Body of pancreas (tissue), 4 donors: ENCODE data around the gene CACNA1S. TPM values are rescaled to one million over a fixed set of nuclear protein-coding genes. Genes with fewer than 3 reads are reported as not detected.

ENCODE experiments used
- ATAC-seq: fragments of 150-250 bp; one replicate; pipeline ENCODE4 v1.9.1; 2016
- DNase-seq, 4 donors: peaks; one replicate each; pipeline ENCODE4 v3.0.0-alpha.2; 2019
- H3K27ac ChIP-seq, 4 donors: fragments of 200-600 bp; sonication (generic); 1 replicate in 3 of 4; 2 replicates in 1 of 4; pipeline versions ENCODE4 v1.5.1 to v1.6.1; 2016 to 2019; ENCODE audit warnings: mild to moderate bottlenecking in 1 of 4, mixed read lengths in 1 of 4, moderate library complexity in 1 of 4
- H3K27me3 ChIP-seq, 2 donors: fragments of 200-600 bp; sonication (generic); one replicate each; pipeline ENCODE4 v1.6.0; 2016; ENCODE audit warnings: mild to moderate bottlenecking in 1 of 2
- H3K36me3 ChIP-seq, 2 donors: fragments of 200-600 bp; sonication (generic); replicated peaks in 1 of 2; 2 replicates each; pipeline ENCODE4 v1.5.1; 2016; ENCODE audit warnings: low read depth in 2 of 2; ENCODE audit not compliant: insufficient read depth in 1 of 2
- H3K4me1 ChIP-seq: fragments of 200-600 bp; sonication (generic); one replicate; pipeline ENCODE4 v1.6.0; 2016
- H3K4me3 ChIP-seq, 2 donors: fragments of 200-600 bp; sonication (generic); 1 replicate in 1 of 2; 2 replicates in 1 of 2; pipeline ENCODE4 v1.5.1; 2016 to 2019
- H3K9me3 ChIP-seq, 3 donors: fragments of 200-600 bp; sonication (generic); 1 replicate in 2 of 3; 2 replicates in 1 of 3; pipeline ENCODE4 v1.5.1; 2016
- CTCF ChIP-seq, 7 experiments: fragments of 450-650 bp in 4 of 7; fragments of 200-600 bp in 3 of 7; sonication (generic) in 3 of 7; IDR thresholded peaks; one replicate each; pipeline ENCODE4 v1.5.1; 2016 to 2019; ENCODE audit warnings: antibody characterized with exemption in 7 of 7
- POLR2A ChIP-seq, 3 donors: fragments of 450-650 bp; IDR thresholded peaks; one replicate each; pipeline ENCODE4 v1.6.1; 2016; ENCODE audit warnings: antibody characterized with exemption in 3 of 3, mild to moderate bottlenecking in 2 of 3
- WGBS, 2 donors: methylation state at CpG; one replicate each; pipeline ENCODE4 v1.1.5; 2017; 5-methylcytosine and 5-hydroxymethylcytosine counted together
- intact Hi-C: fragments of 100-400 bp; cut with DNase I; formaldehyde crosslinking; loops from one replicate; pipeline ENCODE4 v1.15.1; 2023
- total RNA-seq, 2 donors: library from RNA; depleted of rRNA; stranded (reverse); fragments of >200 nt; gene quantifications; one replicate each; pipeline ENCODE4 v1.1.0, GENCODE V29; 2016

The CACNA1S gene
- total RNA-seq, 2 donors from 2014 or later = under 0.01 TPM; not detected in 1

DNA sequence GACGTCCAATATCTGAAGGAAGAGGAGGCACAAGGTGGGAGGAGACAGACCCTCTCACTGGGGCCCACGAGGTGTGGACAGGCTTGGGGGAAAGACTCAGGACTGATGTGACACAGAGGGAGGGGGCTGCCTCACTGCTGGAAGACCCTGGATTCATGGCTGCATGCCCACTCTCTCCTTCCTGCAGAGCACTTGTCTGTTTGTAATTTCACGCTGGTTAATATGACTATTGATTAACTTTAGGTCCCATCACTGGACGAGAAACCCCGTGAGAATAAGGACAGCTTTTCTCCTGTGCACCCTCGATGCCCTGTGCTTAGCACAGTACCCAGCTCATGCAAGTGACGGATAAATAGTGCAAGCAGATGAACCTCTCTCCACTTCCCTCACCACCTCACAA lies 35.1 kb downstream of the CACNA1S start:
- 26 to 41% methylated on average over 7 of the region's 7 CpGs for WGBS, 2 donors
- Histone ChIP-seq H3K27ac (no peak overlapping the region), H3K4me1 (no peaks in the 10 kb centered on the region), H3K36me3 (no peaks in the 10 kb centered on the region), H3K27me3 (no peaks in the 10 kb centered on the region), H3K9me3 (no peaks in the 10 kb centered on the region), H3K4me3 (no peak overlapping the region)
- TF ChIP-seq CTCF (IDR thresholded peaks at IDR 0.05) = no peak
- no peak for TF ChIP-seq POLR2A (IDR thresholded peaks at IDR 0.05)
- intact Hi-C loops = no loop called here
- ATAC-seq (no peak), DNase-seq (no peak)

GRCh38 chr1:201076092-201076491 lies 36.1 kb downstream of the CACNA1S start:
- no peak overlapping the region for H3K4me3 ChIP-seq
- H3K36me3 ChIP-seq = no peaks in the 10 kb centered on the region
- no peaks in the 10 kb centered on the region for H3K9me3 ChIP-seq
- no peak overlapping the region for H3K27ac ChIP-seq
- 71 to 74% methylated on average over 7 of the region's 7 CpGs for WGBS, 2 donors
- intact Hi-C loops = no loop called here
- H3K27me3 ChIP-seq = no peaks in the 10 kb centered on the region
- DNase-seq (no peak), ATAC-seq (no peak)
- H3K4me1 ChIP-seq = no peaks in the 10 kb centered on the region
- no peak for TF ChIP-seq CTCF (IDR thresholded peaks at IDR 0.05)
- no peak for TF ChIP-seq POLR2A (IDR thresholded peaks at IDR 0.05)

GRCh38 chr1:201074018-201074417 lies 38.2 kb downstream of the CACNA1S start:
- WGBS, 2 donors = 55 to 86% methylated on average over 5 of the region's 5 CpGs
- DNase-seq = no peak
- no peaks in the 10 kb centered on the region for H3K27me3 ChIP-seq
- no peaks in the 10 kb centered on the region for H3K36me3 ChIP-seq
- intact Hi-C loops = no loop called here
- no peak for ATAC-seq
- TF ChIP-seq CTCF (IDR thresholded peaks at IDR 0.05) = no peak
- no peak for TF ChIP-seq POLR2A (IDR thresholded peaks at IDR 0.05)
- H3K9me3 ChIP-seq = no peaks in the 10 kb centered on the region
- no peaks in the 10 kb centered on the region for H3K4me1 ChIP-seq
- H3K27ac ChIP-seq = no peak overlapping the region
- no peak overlapping the region for H3K4me3 ChIP-seq

- peak in 1 of 4 donors; percentile 16 for DNase-seq
- Histone ChIP-seq H3K27ac (no peak overlapping the region), H3K4me1 (no peaks in the 10 kb centered on the region), H3K4me3 (no peak overlapping the region), H3K27me3 (no peaks in the 10 kb centered on the region), H3K9me3 (no peaks in the 10 kb centered on the region), H3K36me3 (no peaks in the 10 kb centered on the region)
- peak; percentile 52 for ATAC-seq
- no peak for TF ChIP-seq POLR2A (IDR thresholded peaks at IDR 0.05)
- TF ChIP-seq CTCF (IDR thresholded peaks at IDR 0.05) = no peak
- WGBS, 2 donors = 72 to 76% methylated on average over 4 to 6 of the region's 6 CpGs
- intact Hi-C loops = no loop called here
Measured at GRCh38 chr1:201072922-201073321, 39.3 kb downstream of the CACNA1S start.

DNA sequence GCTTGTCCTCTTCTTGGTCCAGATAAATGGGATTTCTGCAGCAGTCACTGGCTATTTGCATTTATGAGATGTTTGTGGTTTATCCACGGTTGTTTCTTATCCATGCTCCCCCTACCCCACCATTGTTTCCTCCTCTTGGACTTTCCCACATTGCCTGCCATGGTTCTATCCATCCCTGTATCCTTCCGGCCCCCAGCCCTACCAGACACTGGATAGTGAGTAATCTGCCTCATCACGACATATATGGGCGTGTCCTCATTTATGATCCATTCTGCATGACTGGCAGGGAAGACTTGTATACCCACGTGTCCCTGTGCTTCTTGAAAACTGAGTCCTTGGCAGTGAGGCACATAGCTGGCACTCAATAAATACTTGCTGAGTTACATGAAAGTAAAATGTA lies 40.1 kb downstream of the CACNA1S start:
- no peak overlapping the region for H3K4me3 ChIP-seq
- no peaks in the 10 kb centered on the region for H3K27me3 ChIP-seq
- no peaks in the 10 kb centered on the region for H3K36me3 ChIP-seq
- WGBS, 2 donors = 64 to 72% methylated on average over 5 of the region's 5 CpGs
- no peak overlapping the region for H3K27ac ChIP-seq
- DNase-seq = no peak
- intact Hi-C loops = no loop called here
- no peaks in the 10 kb centered on the region for H3K4me1 ChIP-seq
- no peak for TF ChIP-seq POLR2A (IDR thresholded peaks at IDR 0.05)
- no peak for TF ChIP-seq CTCF (IDR thresholded peaks at IDR 0.05)
- no peak for ATAC-seq
- H3K9me3 ChIP-seq = no peaks in the 10 kb centered on the region
